Stimulated activated CD4-positive, alpha-beta T cell treated with anti-CD3 and anti-CD28 coated beads, Interleukin-4, amount 100 ng/mL, for 24 hours (primary cell): ENCODE results near the gene IRF5.

Experiments used
- DNase-seq: peaks from one replicate; pipeline ENCODE4 v3.0.0-alpha.2; 2020

IRF5 gene

DNA sequence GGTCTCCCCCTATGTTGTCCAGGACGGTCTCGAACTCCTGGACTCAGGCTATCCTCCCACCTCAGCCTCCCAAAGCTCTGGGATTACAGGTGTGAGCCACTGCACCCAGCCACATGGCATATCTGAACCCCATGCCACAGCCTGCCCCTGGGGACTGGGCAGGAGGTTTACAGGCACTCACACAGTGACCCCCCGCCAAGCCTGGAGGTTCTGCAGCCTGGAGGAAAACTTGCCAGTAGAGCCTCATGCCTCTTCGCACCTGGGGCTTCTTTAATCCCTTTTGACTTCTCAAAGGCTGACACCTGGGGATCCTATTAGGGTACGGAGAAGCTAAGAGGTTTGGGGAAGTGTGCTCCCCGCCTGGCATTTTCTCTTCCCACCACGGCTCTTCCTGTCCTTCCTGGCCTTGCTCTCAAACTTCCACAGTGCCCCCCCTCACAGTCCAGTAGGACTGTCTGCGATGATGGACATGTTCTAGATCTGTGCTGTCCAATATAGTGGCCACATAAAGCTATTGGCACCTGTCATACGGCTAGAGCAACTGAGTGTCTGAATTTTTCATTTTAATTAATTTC is 15.8 kb upstream of the IRF5 start:
- no peak for DNase-seq

- no peak for DNase-seq
These were observed 15.0 kb upstream of the IRF5 start for GRCh38 chr7:128922496-128923410.

DNA sequence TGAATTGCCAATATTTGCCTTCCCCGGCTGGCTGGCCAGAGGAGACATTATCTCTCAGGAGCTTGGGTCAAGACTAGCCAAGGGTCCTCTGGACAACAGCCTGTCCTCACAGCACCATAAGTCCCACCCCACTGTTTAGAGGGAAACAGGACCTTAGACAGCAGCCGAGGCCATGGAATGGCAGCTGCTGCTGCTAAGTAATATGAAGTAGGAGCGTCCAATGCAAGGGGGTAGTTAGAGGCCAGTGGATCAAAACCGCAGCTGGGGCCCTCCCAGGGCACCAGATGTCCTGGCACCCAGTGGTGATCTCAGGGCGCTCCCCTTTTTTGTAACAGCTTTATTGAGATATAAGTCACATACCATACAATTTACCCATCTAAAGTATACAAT is 14.3 kb upstream of the IRF5 start:
- DNase-seq: no peak

DNA sequence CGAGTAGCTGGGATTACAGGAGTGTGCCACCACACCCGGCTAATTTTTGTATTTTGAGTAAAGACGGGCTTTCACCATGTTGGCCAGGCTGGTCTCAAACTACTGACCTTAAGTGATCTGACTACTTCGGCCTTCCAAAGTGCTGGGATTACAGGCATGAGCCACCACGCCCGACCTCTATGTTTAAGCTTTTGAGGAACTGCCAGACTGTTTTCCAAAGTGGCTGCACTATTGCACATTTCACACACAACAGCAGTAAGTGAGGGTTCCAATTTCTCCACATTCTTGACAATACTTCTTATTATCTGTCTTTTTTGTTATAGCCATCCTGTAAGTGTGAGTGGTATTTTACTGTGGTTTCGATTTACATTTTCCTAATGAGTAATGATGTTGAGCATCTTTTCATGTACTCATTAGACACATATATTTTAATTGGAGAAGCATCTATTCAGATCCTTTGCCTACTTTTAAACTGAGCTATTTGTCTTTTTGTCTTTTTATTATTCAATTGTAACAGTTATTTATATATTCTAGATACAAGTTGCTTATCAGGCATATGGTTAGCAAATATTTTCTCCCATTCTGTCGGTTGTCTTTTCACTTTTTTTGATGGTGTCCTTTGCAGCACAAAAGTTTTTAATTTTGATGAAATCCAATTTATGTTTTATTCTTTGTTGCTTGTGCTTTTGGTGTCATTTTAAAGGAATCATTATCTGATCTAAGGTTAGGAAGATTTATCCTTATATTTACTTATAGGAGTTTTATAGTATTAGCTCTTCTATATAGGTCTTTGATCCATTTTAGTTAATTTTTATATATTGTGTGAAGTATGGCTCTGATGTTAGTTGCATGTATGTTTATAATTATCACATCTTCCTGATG is 12.8 kb upstream of the IRF5 start:
- no peak for DNase-seq

DNA sequence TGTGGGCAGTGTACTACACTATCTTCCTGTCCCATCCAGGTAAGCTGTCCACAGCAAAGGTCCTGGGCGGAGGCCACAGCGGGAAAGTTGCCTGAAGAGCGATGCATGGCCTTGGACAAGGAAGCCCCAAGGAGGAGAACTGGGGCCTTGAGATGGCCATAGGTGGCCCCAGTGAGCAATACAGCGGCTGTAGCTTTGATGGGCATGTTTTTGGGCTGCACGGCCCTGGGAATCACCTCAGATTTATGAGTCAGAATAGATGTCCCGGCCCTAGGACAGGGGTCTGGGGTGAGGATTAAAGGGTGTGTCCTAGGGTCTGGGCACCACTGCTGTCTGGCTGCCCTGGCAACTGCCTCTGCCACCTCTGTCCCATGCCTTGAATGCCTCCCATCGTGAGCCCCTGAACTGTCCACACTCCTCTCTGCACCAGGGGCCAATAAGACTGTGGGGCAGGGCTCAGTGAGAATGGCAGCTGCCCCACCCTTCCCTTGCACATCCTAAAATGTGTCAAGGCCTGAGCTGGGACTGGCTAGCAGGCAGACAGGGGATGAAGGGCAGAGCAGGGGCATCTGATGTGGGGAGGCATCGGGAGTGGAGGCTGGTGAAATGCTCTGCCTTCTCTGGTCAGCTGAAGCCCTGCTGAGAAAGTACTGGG is 9.4 kb upstream of the IRF5 start:
- no peak for DNase-seq

DNA sequence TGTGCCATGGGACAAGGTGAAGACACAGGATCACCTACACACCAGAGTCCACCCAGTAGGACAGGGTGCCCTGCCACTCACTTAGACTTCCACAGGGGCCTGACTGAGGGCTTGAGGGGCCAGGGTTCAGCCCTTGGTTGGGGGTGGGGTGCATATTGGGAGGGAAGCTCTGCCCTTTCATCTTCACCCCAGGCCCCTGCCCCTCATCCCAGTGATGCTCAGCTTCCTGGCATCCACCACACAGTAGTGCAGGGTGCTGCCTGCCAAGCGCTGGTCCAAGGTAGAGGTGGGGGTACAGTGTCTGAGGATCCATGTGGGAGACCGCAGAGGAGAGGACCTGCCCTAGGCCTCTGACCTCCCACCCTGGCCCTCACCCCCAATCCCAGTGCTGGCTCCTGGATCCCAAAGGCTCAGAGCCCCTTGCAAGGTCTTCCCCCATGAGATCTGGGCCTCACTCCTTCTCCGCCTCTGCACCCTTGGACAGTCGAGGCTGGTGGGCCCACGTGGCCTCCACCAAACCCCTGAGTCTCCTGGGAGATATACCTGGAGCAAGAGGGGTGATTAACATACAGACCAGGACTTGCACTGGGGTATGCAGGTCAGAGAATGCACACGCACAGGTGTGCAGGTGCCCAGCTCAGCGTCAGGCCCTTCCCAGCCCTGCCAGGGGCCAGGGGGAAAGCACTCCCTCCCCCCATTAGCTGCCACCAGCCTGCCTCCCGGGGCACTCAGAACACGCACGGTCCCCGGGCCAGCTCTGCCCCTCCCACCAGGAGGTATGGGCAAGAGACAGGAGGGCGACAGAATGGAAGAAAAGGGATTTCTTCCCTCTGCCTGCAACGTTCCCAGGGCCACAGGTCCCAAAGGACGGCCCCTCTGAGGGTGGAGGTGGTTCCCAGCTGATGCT is 8.6 kb upstream of the IRF5 start:
- no peak for DNase-seq

- DNase-seq: no peak
These were observed 6.4 kb upstream of the IRF5 start for GRCh38 chr7:128931190-128931798.

DNA sequence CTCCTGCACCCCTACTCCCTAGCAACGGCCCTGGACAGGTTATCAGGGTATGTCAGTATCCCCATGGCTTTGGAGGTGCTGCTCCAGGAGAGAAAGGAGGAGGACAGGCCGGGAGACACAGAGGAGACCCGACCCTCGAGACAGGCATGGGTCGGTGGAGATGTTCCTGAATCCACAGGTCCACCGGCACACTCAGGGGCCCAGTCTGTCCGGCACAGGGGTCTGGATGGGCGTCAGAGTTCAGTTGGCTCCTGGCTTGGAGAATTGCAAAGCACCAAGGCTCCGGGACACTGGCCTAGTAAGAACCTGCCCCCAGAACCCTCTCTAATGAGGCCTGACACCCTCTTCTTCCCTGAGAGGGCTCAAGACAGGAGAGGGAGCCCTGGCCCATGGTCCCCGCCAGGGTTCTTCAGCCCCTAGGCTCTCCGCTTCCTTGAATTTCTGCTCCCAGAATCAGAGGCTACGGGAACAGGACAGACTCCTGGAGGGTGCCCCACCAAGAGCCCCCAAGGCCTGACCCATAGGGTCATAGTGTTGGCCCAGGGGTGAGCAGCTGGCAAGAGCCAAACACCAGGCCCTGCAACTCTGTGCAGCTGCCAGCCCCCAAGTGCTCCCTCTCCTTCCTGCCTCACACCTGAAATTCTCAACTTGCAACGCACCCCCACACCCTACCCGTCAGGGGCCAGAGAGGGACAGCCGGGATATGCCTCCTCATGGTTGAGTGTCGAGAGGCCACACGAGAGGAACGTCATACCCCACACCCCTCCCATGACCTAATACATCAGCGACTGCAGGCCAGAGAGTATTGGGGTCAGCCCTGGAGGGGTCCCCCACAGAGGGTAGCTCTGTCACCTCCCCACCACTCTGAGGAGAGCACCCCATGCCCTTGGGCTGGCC is 5.5 kb upstream of the IRF5 start:
- DNase-seq: no peak

GRCh38 chr7:128932862-128933179 is 4.9 kb upstream of the IRF5 start:
- no peak for DNase-seq

DNA sequence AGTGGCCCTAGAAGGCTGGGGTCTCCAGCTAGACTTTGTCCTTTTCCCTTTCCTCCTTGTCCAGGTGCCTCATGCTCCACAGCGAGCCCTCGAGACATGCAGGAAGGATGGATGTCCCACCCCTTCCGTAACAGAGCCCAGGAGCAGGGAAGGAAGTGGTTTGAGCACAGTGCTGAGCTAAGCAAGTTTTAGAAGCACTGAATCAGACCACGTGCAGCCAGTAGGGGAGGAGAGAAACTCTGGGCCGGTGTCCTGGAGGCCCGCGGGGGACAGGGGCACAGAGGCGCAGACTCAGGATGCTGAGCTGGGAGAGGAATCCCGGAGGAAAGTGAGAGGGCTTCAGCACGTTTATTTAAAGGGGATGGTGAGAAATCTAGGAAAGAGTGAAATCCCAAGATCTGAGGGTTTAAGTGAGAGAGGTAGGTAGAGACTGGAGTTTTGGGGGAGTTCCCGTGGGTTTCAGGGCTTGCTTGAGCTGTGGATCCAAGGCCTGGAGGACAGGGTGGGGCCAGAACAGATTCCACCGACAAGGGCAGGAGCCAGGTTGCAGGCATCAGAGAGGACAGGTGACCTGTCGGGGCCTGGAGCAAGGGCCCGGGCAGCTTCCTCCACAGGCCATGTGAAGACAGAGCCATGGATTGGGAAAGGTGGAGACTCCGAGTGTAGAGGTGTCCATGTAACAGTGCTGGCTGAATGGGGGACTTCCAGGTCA is 4.4 kb upstream of the IRF5 start:
- DNase-seq: peak; percentile 56

- DNase-seq: no peak
These were observed 3.1 kb upstream of the IRF5 start for GRCh38 chr7:128934361-128935341.

- no peak for DNase-seq
These were observed 2.4 kb upstream of the IRF5 start for GRCh38 chr7:128935342-128935730.

- no peak for DNase-seq
These were observed 929 bp upstream of the IRF5 start for GRCh38 chr7:128936798-128937197.

- DNase-seq: no peak
These were observed 468 bp upstream of the IRF5 start for GRCh38 chr7:128937271-128937646.

GRCh38 chr7:128938544-128939074 is 882 bp downstream of the IRF5 start:
- DNase-seq: no peak

GRCh38 chr7:128939075-128939860 is 1.5 kb downstream of the IRF5 start:
- DNase-seq: no peak

- DNase-seq: no peak
These were observed 2.2 kb downstream of the IRF5 start for GRCh38 chr7:128939861-128940410.
